Measurements from ENCODE around the gene SLC2A2. TPM values are rescaled to one million over a fixed set of nuclear protein-coding genes. Genes with fewer than 3 reads are reported as not detected.

The SLC2A2 gene
- total and polyA plus RNA-seq, 4 experiments from 2014 or later, result not detected

- peaks cover 3 to 5% of the 10 kb centered on the region in 2 donors for H3K27me3 Mint-ChIP-seq
- H3K4me3 Mint-ChIP-seq, result no peak overlapping the region
- Histone ChIP-seq H3K27ac (ENCODE audit: low read depth, low read length) (no peak overlapping the region), H3K4me3 (ENCODE audit: low read length in 2 of 2) (no peak overlapping the region), H3K9me3 (ENCODE audit: control insufficient read depth in 1 of 2, low read length in 2 of 2) (no peaks in the 10 kb centered on the region), H3K27me3 (ENCODE audit: insufficient read depth, low read length) (no peaks in the 10 kb centered on the region), H3K36me3 (ENCODE audit: insufficient read depth, low read length) (no peaks in the 10 kb centered on the region), H3K4me1 (ENCODE audit: insufficient read depth, low read length) (no peaks in the 10 kb centered on the region)
- POLR2A ChIA-PET (ENCODE audit: partially characterized antibody), result no interaction called here
- intact Hi-C loops (cut with micrococcal nuclease), result no loop called here
- H3K36me3 Mint-ChIP-seq, result no peaks in the 10 kb centered on the region
- CTCF ChIA-PET (ENCODE audit: partially characterized antibody), result no interaction called here
- H3K9me3 Mint-ChIP-seq, result no peaks in the 10 kb centered on the region
- no peak overlapping the region for H3K27ac Mint-ChIP-seq
- no peaks in the 10 kb centered on the region for H3K4me1 Mint-ChIP-seq
- no peak for DNase-seq
These were observed 15.2 kb downstream of the SLC2A2 start for GRCh38 chr3:171011109-171011872.

- H3K4me3 Mint-ChIP-seq, result no peak overlapping the region
- Histone ChIP-seq H3K27me3 (ENCODE audit: insufficient read depth, low read length) (no peaks in the 10 kb centered on the region), H3K4me1 (ENCODE audit: insufficient read depth, low read length) (no peaks in the 10 kb centered on the region), H3K27ac (ENCODE audit: low read depth, low read length) (no peak overlapping the region), H3K4me3 (ENCODE audit: low read length in 2 of 2) (no peak overlapping the region), H3K9me3 (ENCODE audit: control insufficient read depth in 1 of 2, low read length in 2 of 2) (no peaks in the 10 kb centered on the region), H3K36me3 (ENCODE audit: insufficient read depth, low read length) (no peaks in the 10 kb centered on the region)
- intact Hi-C loops (cut with micrococcal nuclease), result no loop called here
- H3K27ac Mint-ChIP-seq, result no peak overlapping the region
- no peaks in the 10 kb centered on the region for H3K36me3 Mint-ChIP-seq
- H3K4me1 Mint-ChIP-seq, result no peaks in the 10 kb centered on the region
- no peak for DNase-seq
- peaks cover 3 to 5% of the 10 kb centered on the region in 2 donors for H3K27me3 Mint-ChIP-seq
- H3K9me3 Mint-ChIP-seq, result peaks cover 0 to 2% (median 0%) of the 10 kb centered on the region in 8 donors
- ChIA-PET CTCF (ENCODE audit: partially characterized antibody) (no interaction called here), POLR2A (ENCODE audit: partially characterized antibody) (no interaction called here)
These were observed 19.2 kb downstream of the SLC2A2 start for GRCh38 chr3:171007316-171007715.

- Histone ChIP-seq H3K27ac (ENCODE audit: low read depth, low read length) (no peak overlapping the region), H3K9me3 (ENCODE audit: control insufficient read depth in 1 of 2, low read length in 2 of 2) (no peaks in the 10 kb centered on the region), H3K4me1 (ENCODE audit: insufficient read depth, low read length) (no peaks in the 10 kb centered on the region), H3K36me3 (ENCODE audit: insufficient read depth, low read length) (no peaks in the 10 kb centered on the region), H3K27me3 (ENCODE audit: insufficient read depth, low read length) (no peaks in the 10 kb centered on the region), H3K4me3 (ENCODE audit: low read length in 2 of 2) (no peak overlapping the region)
- ChIA-PET POLR2A (ENCODE audit: partially characterized antibody) (no interaction called here), CTCF (ENCODE audit: partially characterized antibody) (no interaction called here)
- Mint-ChIP-seq H3K4me3 (no peak overlapping the region), H3K4me1 (no peaks in the 10 kb centered on the region), H3K27ac (no peak overlapping the region), H3K9me3 (peaks cover 0 to 2% (median 0%) of the 10 kb centered on the region in 8 donors), H3K27me3 (peaks cover 1 to 5% of the 10 kb centered on the region in 2 donors), H3K36me3 (no peaks in the 10 kb centered on the region)
- intact Hi-C loops (cut with micrococcal nuclease), result no loop called here
- DNase-seq, result no peak
These were observed 20.9 kb downstream of the SLC2A2 start for GRCh38 chr3:171005648-171006047.

- H3K4me3 ChIP-seq (ENCODE audit: low read length in 2 of 2), result no peak overlapping the region
- peaks cover 0 to 2% (median 0%) of the 10 kb centered on the region in 4 donors for H3K4me1 Mint-ChIP-seq
- intact Hi-C loops (cut with micrococcal nuclease), result no loop called here
- no peaks in the 10 kb centered on the region for H3K36me3 ChIP-seq (ENCODE audit: insufficient read depth, low read length)
- no peak for DNase-seq
- H3K4me3 Mint-ChIP-seq, result no peak overlapping the region
- H3K27me3 Mint-ChIP-seq, result peaks cover 0 to 1% of the 10 kb centered on the region in 2 donors
- H3K9me3 Mint-ChIP-seq, result peaks cover 0 to 2% (median 0%) of the 10 kb centered on the region in 8 donors
- CTCF ChIA-PET (ENCODE audit: partially characterized antibody), result no interaction called here
- H3K27ac Mint-ChIP-seq, result no peak overlapping the region
- no peaks in the 10 kb centered on the region for H3K36me3 Mint-ChIP-seq
- no peaks in the 10 kb centered on the region for H3K27me3 ChIP-seq (ENCODE audit: insufficient read depth, low read length)
- H3K9me3 ChIP-seq (ENCODE audit: control insufficient read depth in 1 of 2, low read length in 2 of 2), result no peaks in the 10 kb centered on the region
- POLR2A ChIA-PET (ENCODE audit: partially characterized antibody), result no interaction called here
- H3K4me1 ChIP-seq (ENCODE audit: insufficient read depth, low read length), result no peaks in the 10 kb centered on the region
- no peak overlapping the region for H3K27ac ChIP-seq (ENCODE audit: low read depth, low read length)
These were observed 24.4 kb downstream of the SLC2A2 start for GRCh38 chr3:171001957-171002694.

GRCh38 chr3:171001250-171001893, 25.1 kb downstream of the SLC2A2 start:
- no peaks in the 10 kb centered on the region for H3K36me3 Mint-ChIP-seq
- no peak overlapping the region for H3K27ac Mint-ChIP-seq
- H3K4me3 Mint-ChIP-seq, result no peak overlapping the region
- CTCF ChIA-PET (ENCODE audit: partially characterized antibody), result no interaction called here
- Histone ChIP-seq H3K27ac (ENCODE audit: low read depth, low read length) (no peak overlapping the region), H3K36me3 (ENCODE audit: insufficient read depth, low read length) (no peaks in the 10 kb centered on the region), H3K4me3 (ENCODE audit: low read length in 2 of 2) (no peak overlapping the region), H3K4me1 (ENCODE audit: insufficient read depth, low read length) (no peaks in the 10 kb centered on the region), H3K27me3 (ENCODE audit: insufficient read depth, low read length) (no peaks in the 10 kb centered on the region), H3K9me3 (ENCODE audit: control insufficient read depth in 1 of 2, low read length in 2 of 2) (no peaks in the 10 kb centered on the region)
- no peak for DNase-seq
- peaks cover 0 to 2% (median 0%) of the 10 kb centered on the region in 4 donors for H3K4me1 Mint-ChIP-seq
- H3K27me3 Mint-ChIP-seq, result peaks cover 0 to 1% of the 10 kb centered on the region in 2 donors
- intact Hi-C loops (cut with micrococcal nuclease), result no loop called here
- peaks cover 0 to 2% (median 0%) of the 10 kb centered on the region in 8 donors for H3K9me3 Mint-ChIP-seq
- POLR2A ChIA-PET (ENCODE audit: partially characterized antibody), result no interaction called here

GRCh38 chr3:171000281-171000680, 26.2 kb downstream of the SLC2A2 start:
- no peak overlapping the region for H3K4me3 ChIP-seq (ENCODE audit: low read length in 2 of 2)
- Mint-ChIP-seq H3K4me1 (peaks cover 0 to 2% (median 0%) of the 10 kb centered on the region in 4 donors), H3K27ac (peak overlapping the region in 1 of 7 donors; percentile 61), H3K27me3 (no peaks in the 10 kb centered on the region), H3K36me3 (no peaks in the 10 kb centered on the region), H3K9me3 (peaks cover 0 to 2% (median 0%) of the 10 kb centered on the region in 8 donors), H3K4me3 (no peak overlapping the region)
- POLR2A ChIA-PET (ENCODE audit: partially characterized antibody), result no interaction called here
- intact Hi-C loops (cut with micrococcal nuclease), result no loop called here
- no peaks in the 10 kb centered on the region for H3K36me3 ChIP-seq (ENCODE audit: insufficient read depth, low read length)
- no peaks in the 10 kb centered on the region for H3K27me3 ChIP-seq (ENCODE audit: insufficient read depth, low read length)
- H3K4me1 ChIP-seq (ENCODE audit: insufficient read depth, low read length), result no peaks in the 10 kb centered on the region
- CTCF ChIA-PET (ENCODE audit: partially characterized antibody), result no interaction called here
- H3K9me3 ChIP-seq (ENCODE audit: control insufficient read depth in 1 of 2, low read length in 2 of 2), result no peaks in the 10 kb centered on the region
- no peak for DNase-seq
- H3K27ac ChIP-seq (ENCODE audit: low read depth, low read length), result no peak overlapping the region

- CTCF ChIA-PET (ENCODE audit: partially characterized antibody), result no interaction called here
- no peaks in the 10 kb centered on the region for H3K4me1 ChIP-seq (ENCODE audit: insufficient read depth, low read length)
- H3K36me3 Mint-ChIP-seq, result no peaks in the 10 kb centered on the region
- no peaks in the 10 kb centered on the region for H3K27me3 ChIP-seq (ENCODE audit: insufficient read depth, low read length)
- H3K4me3 Mint-ChIP-seq, result no peak overlapping the region
- no peaks in the 10 kb centered on the region for H3K9me3 ChIP-seq (ENCODE audit: control insufficient read depth in 1 of 2, low read length in 2 of 2)
- no peak overlapping the region for H3K27ac Mint-ChIP-seq
- no peak overlapping the region for H3K27ac ChIP-seq (ENCODE audit: low read depth, low read length)
- POLR2A ChIA-PET (ENCODE audit: partially characterized antibody), result no interaction called here
- intact Hi-C loops (cut with micrococcal nuclease), result no loop called here
- no peaks in the 10 kb centered on the region for H3K36me3 ChIP-seq (ENCODE audit: insufficient read depth, low read length)
- H3K4me3 ChIP-seq (ENCODE audit: low read length in 2 of 2), result no peak overlapping the region
- H3K4me1 Mint-ChIP-seq, result peaks cover 0 to 2% (median 0%) of the 10 kb centered on the region in 4 donors
- DNase-seq, result no peak
- H3K9me3 Mint-ChIP-seq, result peaks cover 0 to 2% (median 0%) of the 10 kb centered on the region in 8 donors
- H3K27me3 Mint-ChIP-seq, result no peaks in the 10 kb centered on the region
These were observed 26.7 kb downstream of the SLC2A2 start for GRCh38 chr3:170999737-171000242.

Data from CD4-positive, alpha-beta memory T cell (primary cell).